MCF 10A (cell line): ENCODE data around the gene CRIM1. TPM values are rescaled to one million over a fixed set of nuclear protein-coding genes. Genes with fewer than 3 reads are reported as not detected.

ENCODE experiments used
- BruUV-seq: library from RNA; stranded (reverse); fragments of 400-500 nt; replicated peaks from 2 replicates; lab custom pipeline; 2021; lab: Mats Ljungman, UMichigan
- CTCF ChIA-PET: fragments of 300-600 bp; sonication (Branson Sonifier 250); formaldehyde crosslinking; extraction: SDS; loops from one replicate; lab custom pipeline; 2021; ENCODE audit warnings: antibody characterized with exemption, inconsistent platforms; lab: Yijun Ruan, JAX
- POLR2A ChIA-PET: fragments of 300-600, 350-650 bp; sonication (Branson Sonifier 250); formaldehyde crosslinking; extraction: SDS; loops from one replicate; lab custom pipeline; 2020; ENCODE audit warnings: antibody characterized with exemption, inconsistent platforms; lab: Yijun Ruan, JAX
- DNase-seq: peaks from one replicate; pipeline ENCODE4 v3.0.0-alpha.2; 2018; ENCODE audit not compliant: unreplicated experiment
- H3K27ac Mint-ChIP-seq: one replicate; pipeline ENCODE4 v1.8.0; 2022; ENCODE audit warnings: mild to moderate bottlenecking, low read depth, mixed read lengths; ENCODE audit not compliant: unreplicated experiment
- H3K27me3 Mint-ChIP-seq: one replicate; pipeline ENCODE4 v1.8.0; 2022; ENCODE audit warnings: mixed read lengths; ENCODE audit not compliant: insufficient read depth, unreplicated experiment
- H3K36me3 Mint-ChIP-seq: one replicate; pipeline ENCODE4 v1.8.0; 2022; ENCODE audit warnings: mild to moderate bottlenecking, moderate library complexity, mixed read lengths; ENCODE audit not compliant: insufficient read depth, unreplicated experiment
- H3K4me1 Mint-ChIP-seq: one replicate; pipeline ENCODE4 v1.8.0; 2022; ENCODE audit warnings: mixed read lengths; ENCODE audit not compliant: insufficient read depth, unreplicated experiment
- H3K4me3 Mint-ChIP-seq: one replicate; pipeline ENCODE4 v1.8.0; 2022; ENCODE audit warnings: mild to moderate bottlenecking, moderate library complexity, mixed read lengths; ENCODE audit not compliant: unreplicated experiment
- H3K9me3 Mint-ChIP-seq: one replicate; pipeline ENCODE4 v1.8.0; 2022; ENCODE audit warnings: mixed read lengths; ENCODE audit not compliant: unreplicated experiment
- CTCF ChIP-seq: fragments of 200-600 bp; IDR thresholded peaks from one replicate; pipeline ENCODE4 v1.8.0; 2022; ENCODE audit warnings: antibody characterized with exemption, mild to moderate bottlenecking; ENCODE audit not compliant: unreplicated experiment
- intact Hi-C: fragments of 100-400 bp; cut with micrococcal nuclease; formaldehyde crosslinking; loops from 2 replicates; pipeline ENCODE4 v1.14.1; 2022
- total RNA-seq: library from RNA; stranded (reverse); gene quantifications from 2 replicates; pipeline ENCODE4 v1.2.3, GENCODE V29; 2022

Gene CRIM1
- total RNA-seq, 1 experiment from 2014 or later = 185 TPM

- peaks cover 21% of the 10 kb centered on the region for H3K4me1 Mint-ChIP-seq
Observed at GRCh38 chr2:36476411-36476810, 120.8 kb downstream of the CRIM1 start.

GRCh38 chr2:36477315-36477714 is 121.7 kb downstream of the CRIM1 start:
- Mint-ChIP-seq H3K4me3 (no peak overlapping the region), H3K36me3 (peaks cover 97% of the 10 kb centered on the region), H3K27ac (peak overlapping the region; percentile 87), H3K4me1 (peaks cover 21% of the 10 kb centered on the region), H3K27me3 (no peaks in the 10 kb centered on the region), H3K9me3 (peaks cover 9% of the 10 kb centered on the region)
- ChIA-PET POLR2A (interaction anchor here (0.7 kb wide), 1 partner anchor 105 kb away, joined by 5 read pairs; no protein-coding TSS in a partner anchor), CTCF (no interaction called here)
- intact Hi-C loops = no loop called here
- no peak for TF ChIP-seq CTCF
- no TSS peak for BruUV-seq
- DNase-seq = no peak

More at GRCh38 chr2:36476411-36476810, 120.8 kb downstream of the CRIM1 start:
- no peak for DNase-seq
- TF ChIP-seq CTCF = no peak
- Mint-ChIP-seq H3K36me3 (peaks cover 97% of the 10 kb centered on the region), H3K4me3 (no peak overlapping the region), H3K27me3 (no peaks in the 10 kb centered on the region), H3K9me3 (peaks cover 9% of the 10 kb centered on the region), H3K27ac (peak overlapping the region; percentile 35)
- BruUV-seq = no TSS peak
- intact Hi-C loops = no loop called here
- ChIA-PET POLR2A (interaction anchor here (0.6 to 1.2 kb wide), 2 partner anchors 33 to 107 kb away, joined by 3 to 4 read pairs; no protein-coding TSS in a partner anchor), CTCF (no interaction called here)

GRCh38 chr2:36477746-36478145 is 122.2 kb downstream of the CRIM1 start:
- intact Hi-C loops = no loop called here
- ChIA-PET CTCF (no interaction called here), POLR2A (interaction anchor here (0.7 kb wide), 1 partner anchor 105 kb away, joined by 5 read pairs; no protein-coding TSS in a partner anchor)
- no peak for TF ChIP-seq CTCF
- H3K27me3 Mint-ChIP-seq = no peaks in the 10 kb centered on the region
- H3K36me3 Mint-ChIP-seq = peaks cover 95% of the 10 kb centered on the region
- no peak overlapping the region for H3K4me3 Mint-ChIP-seq
- DNase-seq = no peak
- H3K27ac Mint-ChIP-seq = peak overlapping the region; percentile 87
- H3K9me3 Mint-ChIP-seq = peaks cover 9% of the 10 kb centered on the region
- H3K4me1 Mint-ChIP-seq = peaks cover 21% of the 10 kb centered on the region
- BruUV-seq = TSS peak; percentile 53

- DNase-seq = peak; percentile 91
- H3K9me3 Mint-ChIP-seq = peaks cover 9% of the 10 kb centered on the region
- TF ChIP-seq CTCF = no peak
- H3K27me3 Mint-ChIP-seq = no peaks in the 10 kb centered on the region
- intact Hi-C loops = no loop called here
- H3K4me3 Mint-ChIP-seq = no peak overlapping the region
- ChIA-PET CTCF (interaction anchor here (0.8 kb wide), 1 partner anchor 104 kb away, joined by 3 read pairs; no protein-coding TSS in a partner anchor), POLR2A (interaction anchor here (1.5 kb wide), 1 partner anchor 106 kb away, joined by 6 read pairs; no protein-coding TSS in a partner anchor)
- BruUV-seq = no TSS peak
- H3K4me1 Mint-ChIP-seq = peaks cover 27% of the 10 kb centered on the region
- peaks cover 95% of the 10 kb centered on the region for H3K36me3 Mint-ChIP-seq
- H3K27ac Mint-ChIP-seq = peak overlapping the region; percentile 87
Observed at GRCh38 chr2:36478332-36478738, 122.8 kb downstream of the CRIM1 start.
